ENCODE results near the gene RNF126. TPM values are rescaled to one million over a fixed set of nuclear protein-coding genes. Genes with fewer than 3 reads are reported as not detected.
A peak's percentile ranks its signal among the peaks of the same experiment; 100 is the strongest.

RNF126 gene
- total RNA-seq, 1 donor from 2014 or later = 41.6 TPM

GRCh38 chr19:613732-614567, 49.1 kb downstream of the RNF126 start:
- H3K27me3 Mint-ChIP-seq (ENCODE audit: low read depth) = no peaks in the 10 kb centered on the region
- H3K36me3 Mint-ChIP-seq = peaks cover 28% of the 10 kb centered on the region
- no peak overlapping the region for H3K4me3 Mint-ChIP-seq
- DNase-seq (ENCODE audit: low spot score in 2 of 2, unreplicated experiment in 2 of 2) = no peak
- TF ChIP-seq CTCF (IDR thresholded peaks at IDR 0.05; ENCODE audit: unreplicated experiment) = no peak
- no peak overlapping the region for H3K27ac Mint-ChIP-seq
- H3K9me3 Mint-ChIP-seq = no peaks in the 10 kb centered on the region
- H3K4me1 Mint-ChIP-seq = peaks cover 4% of the 10 kb centered on the region

- no peak for TF ChIP-seq CTCF (IDR thresholded peaks at IDR 0.05; ENCODE audit: unreplicated experiment)
- DNase-seq (ENCODE audit: low spot score in 2 of 2, unreplicated experiment in 2 of 2) = no peak
- no peaks in the 10 kb centered on the region for H3K27me3 Mint-ChIP-seq (ENCODE audit: low read depth)
- no peak overlapping the region for H3K4me3 Mint-ChIP-seq
- H3K27ac Mint-ChIP-seq = no peak overlapping the region
- no peaks in the 10 kb centered on the region for H3K9me3 Mint-ChIP-seq
- peaks cover 4% of the 10 kb centered on the region for H3K4me1 Mint-ChIP-seq
- H3K36me3 Mint-ChIP-seq = peaks cover 23% of the 10 kb centered on the region
Measured at GRCh38 chr19:612941-613340, 50.1 kb downstream of the RNF126 start.

DNA sequence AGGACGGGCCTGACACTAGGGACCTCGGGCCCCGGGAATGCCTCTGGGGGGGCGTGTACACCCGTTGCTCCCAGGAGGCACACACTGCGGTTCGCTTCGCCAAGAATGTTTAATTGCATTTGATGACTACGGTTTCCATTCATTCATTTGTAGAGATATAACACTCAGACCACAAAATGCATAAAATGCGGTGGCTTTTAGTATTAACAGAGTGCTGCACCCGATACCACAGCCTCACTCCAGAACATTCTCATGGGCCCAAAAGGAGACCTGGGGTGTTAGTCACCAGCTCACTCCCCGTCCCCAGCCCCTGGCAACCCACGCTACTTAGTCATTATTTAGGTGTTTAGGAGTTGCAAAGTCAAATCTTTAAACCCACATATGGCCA, 51.5 kb downstream of the RNF126 start:
- Mint-ChIP-seq H3K4me1 (peaks cover 4% of the 10 kb centered on the region), H3K4me3 (no peak overlapping the region), H3K9me3 (no peaks in the 10 kb centered on the region), H3K36me3 (peaks cover 20% of the 10 kb centered on the region), H3K27me3 (ENCODE audit: low read depth) (no peaks in the 10 kb centered on the region), H3K27ac (no peak overlapping the region)
- TF ChIP-seq CTCF (IDR thresholded peaks at IDR 0.05; ENCODE audit: unreplicated experiment) = no peak
- no peak for DNase-seq (ENCODE audit: low spot score in 2 of 2, unreplicated experiment in 2 of 2)

DNA sequence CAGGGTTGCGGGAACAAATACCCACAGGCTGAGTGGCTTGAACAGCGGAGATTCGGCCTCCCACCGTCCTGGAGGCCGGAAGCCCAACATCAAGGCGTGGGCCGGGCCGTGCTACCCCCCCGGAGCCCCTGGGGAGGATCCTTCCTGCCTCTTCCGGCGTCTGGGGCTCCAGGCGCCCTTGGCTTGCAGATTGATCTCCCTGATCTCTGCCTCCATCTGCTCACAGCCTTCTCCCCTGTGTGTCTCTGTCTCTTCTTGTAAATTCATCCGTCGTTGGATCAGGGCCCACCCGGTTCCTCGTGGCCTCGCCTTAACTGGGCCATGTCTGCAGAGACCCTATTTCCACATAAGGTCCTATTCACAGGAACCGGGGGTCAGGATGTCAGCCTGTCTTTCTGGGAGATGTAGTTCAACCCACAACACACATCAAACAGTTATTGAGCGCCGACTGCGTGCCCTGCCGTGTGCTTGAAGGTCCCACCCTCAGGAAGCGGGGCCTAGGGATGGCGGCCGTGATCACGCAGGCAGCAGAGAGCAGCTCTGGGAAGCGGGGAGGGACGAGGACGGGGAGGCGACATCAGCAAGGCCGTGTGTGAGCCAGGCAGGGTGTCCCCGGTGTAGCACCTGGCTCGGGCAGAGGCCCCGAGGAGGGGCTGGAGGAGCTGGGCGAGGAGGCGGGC, 52.1 kb downstream of the RNF126 start:
- no peak overlapping the region for H3K4me3 Mint-ChIP-seq
- no peak for DNase-seq (ENCODE audit: low spot score in 2 of 2, unreplicated experiment in 2 of 2)
- TF ChIP-seq CTCF (IDR thresholded peaks at IDR 0.05; ENCODE audit: unreplicated experiment) = no peak
- no peaks in the 10 kb centered on the region for H3K27me3 Mint-ChIP-seq (ENCODE audit: low read depth)
- no peaks in the 10 kb centered on the region for H3K9me3 Mint-ChIP-seq
- H3K36me3 Mint-ChIP-seq = peaks cover 20% of the 10 kb centered on the region
- H3K27ac Mint-ChIP-seq = peak overlapping the region; percentile 54
- H3K4me1 Mint-ChIP-seq = peaks cover 4% of the 10 kb centered on the region

DNA sequence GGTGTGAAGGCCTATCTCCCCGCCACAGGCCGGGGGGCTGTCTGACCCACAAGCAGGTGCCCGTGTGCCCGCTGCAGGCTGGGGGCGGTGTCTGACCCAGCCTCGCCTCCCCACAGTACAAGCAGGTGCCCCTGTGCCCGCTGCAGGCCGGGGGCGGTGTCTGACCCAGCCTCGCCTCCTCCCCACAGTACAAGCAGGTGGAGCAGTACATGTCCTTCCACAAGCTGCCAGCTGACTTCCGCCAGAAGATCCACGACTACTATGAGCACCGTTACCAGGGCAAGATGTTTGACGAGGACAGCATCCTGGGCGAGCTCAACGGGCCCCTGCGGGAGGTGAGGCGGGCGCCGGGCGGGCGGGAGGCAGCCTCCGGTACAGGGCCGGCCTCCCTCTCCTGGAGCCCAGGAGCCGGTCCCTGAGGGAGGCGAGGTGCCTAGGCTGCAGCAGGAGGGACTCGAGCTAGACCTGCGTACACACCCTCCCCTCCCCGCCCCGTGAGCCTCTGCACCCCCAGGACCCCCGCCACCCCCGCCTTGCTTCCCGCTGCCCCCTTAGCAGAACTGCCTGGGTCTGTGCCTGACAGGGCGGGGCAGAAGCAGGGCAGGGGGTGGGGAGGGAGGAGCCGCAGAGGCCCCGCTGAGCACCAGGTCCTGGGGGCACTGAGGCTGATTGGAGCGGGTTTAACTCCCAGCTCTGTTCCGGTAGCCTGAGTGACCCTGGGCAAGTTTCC, 52.8 kb downstream of the RNF126 start:
- Mint-ChIP-seq H3K4me1 (peaks cover 4% of the 10 kb centered on the region), H3K27ac (no peak overlapping the region), H3K9me3 (no peaks in the 10 kb centered on the region), H3K27me3 (ENCODE audit: low read depth) (no peaks in the 10 kb centered on the region), H3K36me3 (peaks cover 17% of the 10 kb centered on the region), H3K4me3 (no peak overlapping the region)
- no peak for TF ChIP-seq CTCF (IDR thresholded peaks at IDR 0.05; ENCODE audit: unreplicated experiment)
- no peak for DNase-seq (ENCODE audit: low spot score in 2 of 2, unreplicated experiment in 2 of 2)

All from mesothelial cell of epicardium (in vitro differentiated cells).